ENCODE data around the gene NSUN6. TPM values are rescaled to one million over a fixed set of nuclear protein-coding genes. Genes with fewer than 3 reads are reported as not detected.
A peak's percentile ranks its signal among the peaks of the same experiment; 100 is the strongest.
"Not testable (repeated sequence)": the region's sequence is repeated elsewhere in the genome, so short reads cannot be mapped to it uniquely, and the experiment has no call there.

The NSUN6 gene
- total RNA-seq, 1 donor from 2014 or later, result 13.5 TPM

GRCh38 chr10:18610517-18610916, 40.9 kb downstream of the NSUN6 start:
- peak; percentile 49 for DNase-seq (ENCODE audit: low spot score)

DNA sequence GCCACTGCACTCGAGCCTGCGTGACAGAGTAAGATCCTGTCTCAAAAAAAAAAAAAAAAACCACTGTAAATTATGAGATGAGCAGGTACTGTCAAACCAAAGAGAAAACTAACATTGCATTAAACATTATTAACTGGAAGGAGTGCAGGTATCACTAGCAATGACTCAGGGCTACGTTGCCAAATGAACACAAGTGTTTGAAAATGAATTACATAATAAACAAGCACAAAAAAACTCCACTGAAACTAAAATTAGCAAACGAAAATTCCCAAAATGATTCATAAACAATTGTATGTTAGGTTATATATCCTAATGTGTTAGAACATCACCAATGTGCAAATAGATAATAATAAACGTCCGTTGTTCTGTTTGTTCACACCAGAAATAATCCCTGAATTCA, 42.8 kb downstream of the NSUN6 start:
- no peak for DNase-seq (ENCODE audit: low spot score)

- DNase-seq (ENCODE audit: low spot score), result peak; percentile 32
Measured at GRCh38 chr10:18607503-18608378, 43.6 kb downstream of the NSUN6 start.

GRCh38 chr10:18606051-18606695, 45.2 kb downstream of the NSUN6 start:
- no peak for DNase-seq (ENCODE audit: low spot score)

DNA sequence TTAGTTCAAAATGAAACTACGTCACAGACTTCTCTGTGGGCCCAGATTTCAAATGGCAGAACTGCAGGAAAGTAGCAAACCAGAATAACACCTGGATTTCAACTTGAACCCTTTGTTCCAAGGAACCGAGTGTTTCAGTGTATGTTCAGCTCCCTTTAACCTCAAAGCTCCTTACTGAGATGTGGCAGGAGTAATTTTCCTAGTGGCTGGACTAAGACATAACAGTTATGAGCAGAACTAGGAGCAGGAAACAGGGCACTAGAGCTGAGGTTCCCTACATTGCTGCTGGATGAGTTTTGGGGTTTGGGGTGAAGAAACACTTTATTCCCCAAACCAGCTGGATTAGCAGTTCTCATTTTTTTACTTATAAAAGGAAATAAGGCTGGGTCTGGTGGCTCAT, 50.1 kb downstream of the NSUN6 start:
- DNase-seq (ENCODE audit: low spot score), result no peak

DNA sequence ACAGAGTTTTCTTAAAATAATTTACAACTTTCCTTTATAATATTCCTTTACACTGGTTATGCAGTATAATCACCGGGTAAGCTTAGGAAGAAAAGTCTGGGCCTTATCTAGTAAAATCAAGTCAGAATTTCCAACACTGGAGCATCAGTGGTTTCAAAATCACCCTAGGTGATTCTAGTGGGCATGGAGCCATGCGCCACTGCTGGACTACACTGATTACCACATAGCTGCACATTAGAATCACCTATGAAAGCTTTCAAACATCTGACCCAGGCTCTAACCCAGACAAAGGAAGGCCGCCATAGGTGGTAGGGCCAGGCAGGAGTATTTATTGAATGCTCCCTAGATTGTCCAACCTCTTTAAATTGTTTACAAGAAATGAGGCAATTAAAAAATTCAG, 52.0 kb downstream of the NSUN6 start:
- no peak for DNase-seq (ENCODE audit: low spot score)

- no peak for DNase-seq (ENCODE audit: low spot score)
Measured at GRCh38 chr10:18594574-18595156, 56.7 kb downstream of the NSUN6 start.

DNA sequence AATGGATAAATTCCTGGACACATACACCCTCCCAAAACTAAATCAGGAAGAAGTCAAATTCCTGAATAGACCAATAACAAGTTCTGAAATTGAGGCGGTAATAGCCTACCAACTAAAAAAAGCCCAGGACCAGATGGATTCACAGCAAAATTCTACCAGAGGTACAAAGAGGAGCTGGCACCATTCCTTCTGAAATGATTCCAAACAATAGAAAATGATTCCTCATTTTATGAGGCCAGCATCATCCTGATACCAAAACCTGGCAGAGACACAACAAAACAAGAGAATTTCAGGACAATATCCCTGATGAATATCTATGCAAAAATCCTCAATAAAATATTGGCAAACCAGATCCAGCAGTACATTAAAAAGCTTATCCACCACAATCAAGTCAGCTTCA, 60.2 kb downstream of the NSUN6 start:
- DNase-seq (ENCODE audit: low spot score), result not testable (repeated sequence)

GRCh38 chr10:18586637-18587036, 64.8 kb downstream of the NSUN6 start:
- DNase-seq (ENCODE audit: low spot score), result not testable (repeated sequence)

DNA sequence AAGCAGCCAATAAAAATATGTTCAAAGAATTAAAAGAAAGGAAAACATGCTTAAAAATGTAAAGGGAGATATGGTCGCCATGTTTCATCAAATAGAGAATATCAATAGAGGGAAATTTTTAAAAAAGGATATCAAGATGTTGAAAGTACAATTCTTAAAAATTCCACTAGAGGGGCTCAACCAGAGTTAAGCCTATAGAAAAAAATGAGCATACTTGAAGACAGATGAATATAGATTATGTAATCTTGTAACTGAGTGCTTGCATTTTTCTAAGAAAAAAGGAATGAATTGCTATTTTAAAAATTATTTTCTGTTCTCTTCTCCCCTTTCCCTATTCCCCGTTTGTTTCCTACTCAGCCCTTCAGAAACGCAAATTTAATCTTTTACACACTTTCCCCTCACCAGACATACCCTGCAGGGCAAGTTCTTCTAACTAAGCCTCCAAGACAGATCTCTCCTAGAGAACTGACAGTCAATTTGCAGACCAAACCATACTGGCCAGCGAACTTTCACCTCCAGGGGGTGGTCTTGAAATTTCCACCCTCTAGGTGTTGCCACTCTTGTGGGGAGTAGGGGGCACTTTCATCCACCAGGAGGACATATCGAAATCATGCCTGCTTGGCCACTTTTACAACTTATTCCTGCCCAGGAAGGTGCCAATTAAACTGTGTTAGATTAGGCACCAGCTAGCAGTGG, 67.7 kb downstream of the NSUN6 start:
- DNase-seq (ENCODE audit: low spot score), result no peak

- no peak for DNase-seq (ENCODE audit: low spot score)
Measured at GRCh38 chr10:18582803-18583202, 68.6 kb downstream of the NSUN6 start.

- no peak for DNase-seq (ENCODE audit: low spot score)
Measured at GRCh38 chr10:18577823-18578685, 73.3 kb downstream of the NSUN6 start.

GRCh38 chr10:18576586-18576985, 74.8 kb downstream of the NSUN6 start:
- no peak for DNase-seq (ENCODE audit: low spot score)

DNA sequence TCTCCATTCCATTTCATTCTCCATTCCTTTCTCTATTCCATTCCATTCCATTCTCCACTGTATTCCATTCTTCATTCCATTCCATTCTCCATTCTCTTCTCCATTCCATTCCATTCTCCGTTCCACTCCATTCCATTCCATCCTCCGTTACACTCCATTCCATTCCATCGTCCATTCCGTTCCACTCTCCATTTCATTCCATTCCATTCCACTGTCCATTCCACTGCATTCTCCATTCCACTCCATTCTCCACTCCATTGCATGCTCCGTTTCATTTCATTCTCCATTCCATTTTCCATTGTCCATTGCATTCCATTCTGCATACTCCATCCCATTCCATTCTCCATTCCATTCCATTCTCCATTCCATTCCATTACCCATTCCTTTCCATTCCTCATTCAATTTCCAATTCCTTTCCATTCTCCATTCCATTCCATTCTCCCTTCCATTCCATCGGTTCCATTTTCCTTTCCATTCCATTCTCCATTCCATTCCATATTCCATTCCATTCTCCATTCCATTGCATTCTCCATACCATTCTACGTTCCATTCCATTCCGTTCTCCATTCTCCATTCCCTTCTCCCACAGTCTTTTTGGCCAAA, 78.3 kb downstream of the NSUN6 start:
- DNase-seq (ENCODE audit: low spot score), result no peak

GRCh38 chr10:18571780-18572179, 79.6 kb downstream of the NSUN6 start:
- DNase-seq (ENCODE audit: low spot score), result no peak

DNA sequence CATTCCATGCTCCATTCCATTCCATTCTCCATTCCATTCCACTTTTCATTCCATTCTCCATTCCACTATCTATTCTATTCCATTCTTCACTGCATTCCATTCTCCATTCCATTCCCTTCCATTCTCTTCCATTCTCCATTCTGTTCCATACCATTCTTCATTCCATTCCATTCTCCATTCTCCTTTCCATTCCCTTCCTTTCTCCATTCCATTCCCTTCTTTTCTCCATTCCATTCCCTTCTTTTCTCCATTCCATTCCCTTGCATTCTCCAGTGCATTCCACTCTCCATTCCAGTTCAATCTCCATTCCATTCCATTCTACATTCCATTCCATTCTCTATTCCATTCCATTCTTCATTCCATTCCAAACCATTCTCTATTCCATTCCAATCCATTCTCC, 80.3 kb downstream of the NSUN6 start:
- no peak for DNase-seq (ENCODE audit: low spot score)

DNA sequence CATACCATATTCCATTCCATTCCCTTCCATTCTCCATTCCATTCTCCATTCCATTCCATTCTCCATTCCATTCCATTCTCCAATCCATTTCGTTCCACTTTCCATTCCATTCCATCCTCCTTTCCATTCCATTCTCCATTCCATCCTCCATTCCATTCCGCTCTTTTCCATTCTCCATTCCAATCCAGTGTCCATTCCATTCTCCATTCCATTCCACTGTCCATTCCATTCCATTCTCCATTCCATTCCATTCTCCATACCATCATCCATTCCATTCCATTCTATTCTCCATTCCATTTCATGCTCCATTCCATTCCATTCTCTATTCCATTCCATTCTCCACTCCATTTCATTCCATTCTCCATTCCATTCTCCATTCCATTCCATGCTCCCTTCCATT, 81.0 kb downstream of the NSUN6 start:
- DNase-seq (ENCODE audit: low spot score), result not testable (repeated sequence)

DNA sequence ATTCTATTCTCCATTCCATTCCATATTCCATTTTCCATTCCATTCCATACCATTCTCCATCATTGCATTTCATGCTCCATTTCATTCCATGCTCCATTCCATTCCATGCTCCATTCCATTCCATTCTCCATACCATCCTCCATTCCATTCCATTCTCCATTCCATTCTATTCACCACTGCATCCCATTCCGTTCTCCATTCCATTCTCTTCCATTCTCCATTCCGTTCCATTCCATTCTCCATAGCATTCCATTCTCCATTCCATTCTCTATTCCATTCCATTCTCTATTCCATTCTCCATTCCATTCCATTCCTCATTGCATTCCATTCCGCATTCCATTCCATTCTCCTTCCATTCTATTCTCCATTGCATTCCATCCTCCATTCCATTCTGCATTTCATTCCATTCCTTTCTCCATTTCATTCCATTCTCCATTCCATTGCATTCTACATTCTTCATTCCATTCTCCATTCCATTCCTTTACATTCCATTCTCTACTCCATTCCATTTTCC, 84.0 kb downstream of the NSUN6 start:
- no peak for DNase-seq (ENCODE audit: low spot score)

DNA sequence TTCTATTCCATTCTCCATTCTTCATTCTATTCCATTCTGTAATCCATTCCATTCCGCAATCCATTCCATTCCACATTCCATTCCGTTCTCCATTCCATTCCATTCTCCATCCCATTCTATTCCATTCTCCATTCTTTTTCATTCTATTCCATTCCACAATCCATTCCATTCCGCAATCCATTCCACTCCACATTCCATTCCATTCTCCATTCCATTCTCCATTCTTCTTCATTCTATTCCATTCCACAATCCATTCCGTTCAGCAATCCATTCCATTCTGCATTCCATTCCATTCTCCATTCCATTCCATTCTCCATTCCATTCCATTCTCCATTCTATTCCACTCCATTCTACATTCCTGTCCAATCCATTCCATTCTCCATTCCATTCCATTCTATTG, 85.2 kb downstream of the NSUN6 start:
- no peak for DNase-seq (ENCODE audit: low spot score)

DNA sequence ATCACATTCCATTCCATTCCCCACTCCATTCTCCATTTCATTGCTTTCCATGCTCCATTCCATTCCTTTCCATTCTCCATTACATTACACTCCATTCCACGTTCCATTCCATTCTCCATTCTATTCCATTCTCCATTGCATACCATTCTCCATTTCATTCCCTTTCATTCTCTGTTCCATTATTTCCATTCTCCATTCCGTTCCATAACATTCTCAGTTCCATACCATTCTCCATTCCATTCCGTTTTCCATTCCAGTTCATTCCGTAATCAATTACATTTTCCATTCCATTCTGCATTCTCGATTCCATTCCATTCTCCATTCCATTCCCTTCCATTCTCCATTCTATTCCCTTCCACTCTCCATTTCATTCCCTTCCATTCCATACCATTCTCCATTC, 86.4 kb downstream of the NSUN6 start:
- DNase-seq (ENCODE audit: low spot score), result no peak

Measured in mucosa of gallbladder (tissue), 1 donor.